Measurements from ENCODE around the gene EPN2.

The EPN2 gene

DNA sequence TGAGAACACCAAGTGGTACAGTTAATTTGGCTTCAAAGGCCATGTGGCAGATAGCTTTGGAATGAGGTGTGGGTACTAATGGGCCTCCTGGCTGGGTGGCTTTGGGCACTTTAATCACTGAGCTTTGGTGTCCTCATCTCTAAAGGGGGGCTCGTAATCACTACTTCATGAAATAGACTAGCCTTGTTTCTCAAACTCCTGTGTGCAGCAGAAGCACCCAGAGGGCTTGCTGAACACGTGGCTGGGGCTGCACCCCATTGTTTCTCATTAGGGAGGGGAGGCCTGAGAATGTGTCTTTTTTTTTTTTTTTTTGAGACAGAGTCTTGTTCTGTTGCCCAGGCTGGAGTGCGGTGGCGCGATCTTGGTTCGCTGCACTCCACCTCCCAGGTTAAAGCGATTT, 5.8 kb downstream of the EPN2 start:
- TF ChIP-seq POLR2AphosphoS5 (IDR thresholded peaks at IDR 0.05; ENCODE audit: low read depth, low read length) (no peak), FOXP2 (optimal IDR thresholded peaks at IDR 0.05; ENCODE audit: borderline replicate concordance, extremely low read depth, extremely low read length, insufficient read depth) (no peak), SIN3A (IDR thresholded peaks at IDR 0.05; ENCODE audit: borderline replicate concordance, insufficient read depth, low read length) (no peak), TAF1 (IDR thresholded peaks at IDR 0.05; ENCODE audit: borderline replicate concordance, insufficient read depth, low read length) (no peak)
- TF ChIP-seq, protein P1, sequence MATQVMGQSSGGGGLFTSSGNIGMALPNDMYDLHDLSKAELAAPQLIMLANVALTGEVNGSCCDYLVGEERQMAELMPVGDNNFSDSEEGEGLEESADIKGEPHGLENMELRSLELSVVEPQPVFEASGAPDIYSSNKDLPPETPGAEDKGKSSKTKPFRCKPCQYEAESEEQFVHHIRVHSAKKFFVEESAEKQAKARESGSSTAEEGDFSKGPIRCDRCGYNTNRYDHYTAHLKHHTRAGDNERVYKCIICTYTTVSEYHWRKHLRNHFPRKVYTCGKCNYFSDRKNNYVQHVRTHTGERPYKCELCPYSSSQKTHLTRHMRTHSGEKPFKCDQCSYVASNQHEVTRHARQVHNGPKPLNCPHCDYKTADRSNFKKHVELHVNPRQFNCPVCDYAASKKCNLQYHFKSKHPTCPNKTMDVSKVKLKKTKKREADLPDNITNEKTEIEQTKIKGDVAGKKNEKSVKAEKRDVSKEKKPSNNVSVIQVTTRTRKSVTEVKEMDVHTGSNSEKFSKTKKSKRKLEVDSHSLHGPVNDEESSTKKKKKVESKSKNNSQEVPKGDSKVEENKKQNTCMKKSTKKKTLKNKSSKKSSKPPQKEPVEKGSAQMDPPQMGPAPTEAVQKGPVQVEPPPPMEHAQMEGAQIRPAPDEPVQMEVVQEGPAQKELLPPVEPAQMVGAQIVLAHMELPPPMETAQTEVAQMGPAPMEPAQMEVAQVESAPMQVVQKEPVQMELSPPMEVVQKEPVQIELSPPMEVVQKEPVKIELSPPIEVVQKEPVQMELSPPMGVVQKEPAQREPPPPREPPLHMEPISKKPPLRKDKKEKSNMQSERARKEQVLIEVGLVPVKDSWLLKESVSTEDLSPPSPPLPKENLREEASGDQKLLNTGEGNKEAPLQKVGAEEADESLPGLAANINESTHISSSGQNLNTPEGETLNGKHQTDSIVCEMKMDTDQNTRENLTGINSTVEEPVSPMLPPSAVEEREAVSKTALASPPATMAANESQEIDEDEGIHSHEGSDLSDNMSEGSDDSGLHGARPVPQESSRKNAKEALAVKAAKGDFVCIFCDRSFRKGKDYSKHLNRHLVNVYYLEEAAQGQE (IDR thresholded peaks at IDR 0.05; ENCODE audit: insufficient read depth in 1 of 2, low read depth in 2 of 2, low read length in 2 of 2), result no peak

DNA sequence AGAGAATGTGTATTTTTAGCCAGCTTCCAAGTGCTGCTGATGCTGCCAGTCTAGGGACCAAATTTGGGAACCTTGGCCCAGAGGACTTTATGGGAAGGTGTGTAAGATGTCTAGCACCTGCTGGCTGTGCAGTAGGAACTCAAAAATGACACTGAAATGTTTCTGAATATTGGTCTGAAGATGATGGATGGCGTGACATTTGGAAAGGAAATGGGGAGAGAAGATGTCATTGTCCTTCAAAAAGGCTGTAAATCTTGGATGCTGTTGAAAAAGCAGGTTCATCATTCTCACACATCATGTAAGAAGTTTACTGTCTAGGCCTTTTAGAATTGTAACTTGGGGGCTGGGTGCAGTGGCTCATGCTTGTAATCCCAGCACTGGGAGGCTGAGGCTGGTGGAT, 6.7 kb downstream of the EPN2 start:
- no peak for TF ChIP-seq POLR2AphosphoS5 (IDR thresholded peaks at IDR 0.05; ENCODE audit: low read depth, low read length)
- TF ChIP-seq SIN3A (IDR thresholded peaks at IDR 0.05; ENCODE audit: borderline replicate concordance, insufficient read depth, low read length), result no peak
- TF ChIP-seq, protein P1 (IDR thresholded peaks at IDR 0.05; ENCODE audit: insufficient read depth in 1 of 2, low read depth in 2 of 2, low read length in 2 of 2), result no peak
- TF ChIP-seq TAF1 (IDR thresholded peaks at IDR 0.05; ENCODE audit: borderline replicate concordance, insufficient read depth, low read length), result no peak
- TF ChIP-seq FOXP2 (optimal IDR thresholded peaks at IDR 0.05; ENCODE audit: borderline replicate concordance, extremely low read depth, extremely low read length, insufficient read depth), result no peak

DNA sequence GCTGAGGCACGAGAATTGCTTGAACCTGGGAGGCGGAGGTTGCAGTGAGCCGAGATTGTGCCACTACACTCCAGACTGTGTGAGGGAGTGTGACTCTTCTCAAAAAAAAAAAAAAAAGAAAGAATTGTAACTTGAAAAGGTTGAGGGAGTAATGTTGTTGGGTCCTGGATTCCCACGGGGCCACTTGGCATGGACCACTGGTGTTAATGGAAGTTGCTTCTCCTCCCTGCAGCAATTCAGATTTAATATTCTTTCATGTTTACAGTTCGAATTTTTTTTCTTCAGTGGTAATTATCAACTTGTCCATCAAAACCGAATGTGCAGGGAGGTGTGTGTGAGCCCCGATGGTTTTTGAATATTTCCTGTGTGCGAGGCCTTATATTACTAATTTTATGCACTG, 7.2 kb downstream of the EPN2 start:
- TF ChIP-seq, protein P1 (IDR thresholded peaks at IDR 0.05; ENCODE audit: insufficient read depth in 1 of 2, low read depth in 2 of 2, low read length in 2 of 2), result no peak
- TF ChIP-seq POLR2AphosphoS5 (IDR thresholded peaks at IDR 0.05; ENCODE audit: low read depth, low read length) (no peak), TAF1 (IDR thresholded peaks at IDR 0.05; ENCODE audit: borderline replicate concordance, insufficient read depth, low read length) (no peak), FOXP2 (optimal IDR thresholded peaks at IDR 0.05; ENCODE audit: borderline replicate concordance, extremely low read depth, extremely low read length, insufficient read depth) (no peak), SIN3A (IDR thresholded peaks at IDR 0.05; ENCODE audit: borderline replicate concordance, insufficient read depth, low read length) (no peak)

DNA sequence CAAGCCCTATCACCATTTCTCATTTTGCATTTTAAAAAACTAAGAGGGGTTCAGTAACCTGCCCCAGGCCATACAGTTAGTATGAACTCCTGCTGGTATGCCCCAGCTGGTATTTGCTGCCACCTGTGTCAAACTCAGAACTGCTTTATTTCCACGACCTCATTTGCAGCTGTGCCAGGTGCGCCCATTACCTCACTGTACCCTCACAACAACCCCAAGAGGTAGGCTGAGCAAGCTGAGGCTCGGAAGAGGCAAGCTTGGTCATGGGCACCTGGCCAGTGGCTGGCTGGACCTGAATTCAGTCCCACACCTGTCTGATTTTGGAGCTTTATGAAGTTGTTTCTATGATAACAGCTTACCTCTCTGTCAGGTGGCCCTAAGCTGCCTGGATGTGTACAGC, 7.6 kb downstream of the EPN2 start:
- TF ChIP-seq FOXP2 (optimal IDR thresholded peaks at IDR 0.05; ENCODE audit: borderline replicate concordance, extremely low read depth, extremely low read length, insufficient read depth), result no peak
- TF ChIP-seq POLR2AphosphoS5 (IDR thresholded peaks at IDR 0.05; ENCODE audit: low read depth, low read length), result no peak
- TF ChIP-seq TAF1 (IDR thresholded peaks at IDR 0.05; ENCODE audit: borderline replicate concordance, insufficient read depth, low read length), result no peak
- TF ChIP-seq, protein P1 (IDR thresholded peaks at IDR 0.05; ENCODE audit: insufficient read depth in 1 of 2, low read depth in 2 of 2, low read length in 2 of 2), result no peak
- TF ChIP-seq SIN3A (IDR thresholded peaks at IDR 0.05; ENCODE audit: borderline replicate concordance, insufficient read depth, low read length), result no peak

DNA sequence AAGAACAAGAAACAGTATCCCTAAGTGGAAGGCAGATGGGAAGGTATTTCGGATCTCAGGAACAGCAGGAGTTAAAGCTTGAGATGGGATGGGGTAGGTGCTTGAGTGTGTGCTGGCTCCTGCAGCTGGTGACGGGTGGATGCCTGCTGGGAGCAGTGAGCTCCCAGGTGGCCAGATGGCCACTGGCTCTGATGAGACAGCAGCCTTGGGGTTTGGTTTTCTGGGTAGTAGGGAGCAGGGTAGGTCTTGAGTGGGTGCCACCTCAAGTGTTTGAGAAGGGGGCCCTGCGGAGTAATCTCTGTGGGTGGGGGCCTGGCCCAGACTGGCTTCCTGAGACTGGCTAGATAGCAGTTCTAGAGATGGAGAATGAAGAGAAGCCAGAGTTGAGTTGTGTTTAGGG, 10.3 kb downstream of the EPN2 start:
- TF ChIP-seq SIN3A (IDR thresholded peaks at IDR 0.05; ENCODE audit: borderline replicate concordance, insufficient read depth, low read length) (no peak), POLR2AphosphoS5 (IDR thresholded peaks at IDR 0.05; ENCODE audit: low read depth, low read length) (no peak), FOXP2 (optimal IDR thresholded peaks at IDR 0.05; ENCODE audit: borderline replicate concordance, extremely low read depth, extremely low read length, insufficient read depth) (no peak), TAF1 (IDR thresholded peaks at IDR 0.05; ENCODE audit: borderline replicate concordance, insufficient read depth, low read length) (no peak)
- TF ChIP-seq, protein P1 (IDR thresholded peaks at IDR 0.05; ENCODE audit: insufficient read depth in 1 of 2, low read depth in 2 of 2, low read length in 2 of 2), result no peak
